PC-3 (cell line): ENCODE results near the gene YWHAH.

Source experiments
- EZH2 ChIP-seq: fragments of 300-600 bp; sonication (generic); IDR thresholded peaks from one replicate; pipeline ENCODE4 v1.6.1; 2017; ENCODE audit warnings: antibody characterized with exemption, mild to moderate bottlenecking, low read length; ENCODE audit not compliant: unreplicated experiment
- EZH2phosphoT487 ChIP-seq: fragments of 300-600 bp; sonication (generic); IDR thresholded peaks from 2 replicates; pipeline ENCODE4 v1.6.1; 2018; ENCODE audit warnings: mild to moderate bottlenecking, antibody characterized with exemption, low read length, borderline replicate concordance
- TF ChIP-seq, protein P1 (sequence below): fragments of 300-600 bp; sonication (generic); conservative IDR thresholded peaks from 2 replicates; pipeline ENCODE4 v1.5.1; 2017; ENCODE audit warnings: antibody characterized with exemption, low read depth, mild to moderate bottlenecking, low read length

DNA sequence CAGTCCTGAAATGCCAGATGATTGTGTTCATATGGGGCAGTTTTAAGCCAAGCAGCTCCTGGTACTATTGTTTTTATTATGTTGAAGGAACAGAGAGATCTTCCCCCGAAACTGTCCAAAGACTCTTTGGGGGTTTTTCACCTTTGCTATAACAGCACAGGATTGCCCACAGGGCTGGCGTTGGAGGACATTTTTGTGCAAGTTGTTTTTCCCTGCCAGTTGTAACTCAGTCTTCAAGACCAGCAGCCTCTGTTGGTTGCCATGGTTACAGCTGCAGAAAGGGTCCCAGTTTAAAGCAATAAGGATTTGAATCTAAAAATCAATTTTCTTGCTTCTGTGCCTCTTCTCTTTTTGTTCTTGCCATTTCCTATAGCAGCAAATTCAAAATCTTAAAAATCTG lies 45.4 kb upstream of the YWHAH start:
- TF ChIP-seq, protein P1, sequence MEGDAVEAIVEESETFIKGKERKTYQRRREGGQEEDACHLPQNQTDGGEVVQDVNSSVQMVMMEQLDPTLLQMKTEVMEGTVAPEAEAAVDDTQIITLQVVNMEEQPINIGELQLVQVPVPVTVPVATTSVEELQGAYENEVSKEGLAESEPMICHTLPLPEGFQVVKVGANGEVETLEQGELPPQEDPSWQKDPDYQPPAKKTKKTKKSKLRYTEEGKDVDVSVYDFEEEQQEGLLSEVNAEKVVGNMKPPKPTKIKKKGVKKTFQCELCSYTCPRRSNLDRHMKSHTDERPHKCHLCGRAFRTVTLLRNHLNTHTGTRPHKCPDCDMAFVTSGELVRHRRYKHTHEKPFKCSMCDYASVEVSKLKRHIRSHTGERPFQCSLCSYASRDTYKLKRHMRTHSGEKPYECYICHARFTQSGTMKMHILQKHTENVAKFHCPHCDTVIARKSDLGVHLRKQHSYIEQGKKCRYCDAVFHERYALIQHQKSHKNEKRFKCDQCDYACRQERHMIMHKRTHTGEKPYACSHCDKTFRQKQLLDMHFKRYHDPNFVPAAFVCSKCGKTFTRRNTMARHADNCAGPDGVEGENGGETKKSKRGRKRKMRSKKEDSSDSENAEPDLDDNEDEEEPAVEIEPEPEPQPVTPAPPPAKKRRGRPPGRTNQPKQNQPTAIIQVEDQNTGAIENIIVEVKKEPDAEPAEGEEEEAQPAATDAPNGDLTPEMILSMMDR: no peak
- no peak for TF ChIP-seq EZH2phosphoT487
- TF ChIP-seq EZH2: no peak
